ENCODE measurements around the gene TMBIM6.

DNA sequence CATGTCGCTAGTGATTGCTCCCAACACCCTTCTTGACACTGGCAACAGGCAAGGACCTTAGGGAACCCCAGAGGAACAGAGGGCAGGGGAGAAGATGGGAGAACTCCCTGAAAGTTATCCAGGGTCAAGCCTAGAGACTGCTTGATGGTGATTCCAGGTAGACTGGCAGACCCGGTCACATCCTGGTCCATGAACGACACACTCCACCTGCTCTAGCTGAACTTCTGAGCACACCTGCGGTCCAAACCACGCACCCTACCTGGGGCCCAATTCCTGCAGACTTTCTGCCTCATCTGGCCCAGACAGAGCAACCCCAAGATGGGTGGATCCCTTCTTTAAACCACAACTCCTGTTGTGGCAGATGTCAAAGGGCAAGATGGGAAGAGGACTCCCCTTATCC, 52.7 kb downstream of the TMBIM6 start:
- TF ChIP-seq TAF1 (IDR thresholded peaks at IDR 0.05; ENCODE audit: borderline replicate concordance, insufficient read depth, low read length) (no peak), FOXP2 (optimal IDR thresholded peaks at IDR 0.05; ENCODE audit: borderline replicate concordance, extremely low read depth, extremely low read length, insufficient read depth) (no peak)

Data from PFSK-1 (cell line).